HepG2 (cell line): ENCODE measurements around the gene UROS. TPM values are rescaled to one million over a fixed set of nuclear protein-coding genes. Genes with fewer than 3 reads are reported as not detected.

ENCODE experiments used
- CENPT ChIP-seq: sonication (generic); formaldehyde crosslinking; IDR thresholded peaks from 2 replicates; pipeline ENCODE4 v1.8.0; 2022; ENCODE audit warnings: low read depth, mild to moderate bottlenecking, moderate library complexity, missing genetic modification reagents
- GATAD2A ChIP-seq: IDR thresholded peaks from 2 replicates; pipeline ENCODE4 v1.6.1; 2016
- MATR3 ChIP-seq: sonication (generic); formaldehyde crosslinking; IDR thresholded peaks from 2 replicates; pipeline ENCODE4 v1.4.0; 2020; ENCODE audit warnings: missing genetic modification reagents
- MIER3 ChIP-seq: IDR thresholded peaks from 2 replicates; pipeline ENCODE4 v1.6.1; 2016; ENCODE audit warnings: missing compliant biosample characterization, borderline replicate concordance
- NCOA5 ChIP-seq: sonication (generic); formaldehyde crosslinking; IDR thresholded peaks from 2 replicates; pipeline ENCODE4 v1.4.0; 2020; ENCODE audit warnings: missing genetic modification reagents
- ONECUT2 ChIP-seq: sonication (generic); formaldehyde crosslinking; IDR thresholded peaks from 2 replicates; pipeline ENCODE4 v1.4.0; 2020; ENCODE audit warnings: missing genetic modification reagents
- RBM22 ChIP-seq: fragments of 200-400 bp; formaldehyde crosslinking; optimal IDR thresholded peaks from 2 replicates; pipeline ENCODE3; 2017; ENCODE audit warnings: mild to moderate bottlenecking, low read length, moderate library complexity
- SRSF1 ChIP-seq: fragments of 200-400 bp; formaldehyde crosslinking; optimal IDR thresholded peaks from 2 replicates; pipeline ENCODE3; 2017; ENCODE audit warnings: mild to moderate bottlenecking, low read depth, low read length, moderate library complexity
- TAF1 ChIP-seq: sonication (generic); formaldehyde crosslinking; IDR thresholded peaks from 2 replicates; pipeline ENCODE4 v1.4.0; 2020; ENCODE audit warnings: missing genetic modification reagents
- ZFY ChIP-seq: sonication (generic); formaldehyde crosslinking; IDR thresholded peaks from 2 replicates; pipeline ENCODE4 v1.4.0; 2020; ENCODE audit warnings: missing genetic modification reagents
- ZNF121 ChIP-seq: sonication (generic); formaldehyde crosslinking; IDR thresholded peaks from 2 replicates; pipeline ENCODE4 v1.5.0; 2020; ENCODE audit warnings: mild to moderate bottlenecking, missing genetic modification reagents
- ZNF234 ChIP-seq: sonication (generic); formaldehyde crosslinking; conservative IDR thresholded peaks from 2 replicates; pipeline ENCODE4 v1.5.1; 2020; ENCODE audit warnings: mild to moderate bottlenecking, missing genetic modification reagents
- ZNF24 ChIP-seq: fragments of 450-650 bp; IDR thresholded peaks from 2 replicates; pipeline ENCODE4 v1.6.1; 2017; ENCODE audit warnings: antibody characterized with exemption, mild to moderate bottlenecking
- ZNF333 ChIP-seq: sonication (generic); formaldehyde crosslinking; IDR thresholded peaks from 2 replicates; pipeline ENCODE4 v1.4.0; 2020; ENCODE audit warnings: mild to moderate bottlenecking, missing genetic modification reagents, borderline replicate concordance
- polyA plus RNA-seq, 8 experiments: library from polyadenylated mRNA; depleted of rRNA in 3 of 8; stranded (reverse) in 7 of 8; unstranded in 1 of 8; fragments of >200 nt; fragmentation: Illumina TruSeq in 4 of 8; extraction: Trizol in 4 of 8; gene quantifications; 2 replicates each; pipeline versions ENCODE4 v1.2.1 to v1.2.3, GENCODE V29; 2011 to 2016; ENCODE audit warnings: low read depth in 4 of 8, missing spikeins in 1 of 8, mixed read lengths in 1 of 8; ENCODE audit not compliant: insufficient read depth in 1 of 8
- total RNA-seq, 5 experiments: library from RNA; depleted of rRNA; stranded (reverse); fragments of >200 nt; fragmentation: Illumina TruSeq; extraction: Trizol; gene quantifications; 2 replicates each; pipeline ENCODE4 v1.2.3, GENCODE V29; 2016; ENCODE audit warnings: low read depth in 1 of 5
- TF ChIP-seq, protein P1 (sequence below): sonication (generic); formaldehyde crosslinking; IDR thresholded peaks from 2 replicates; pipeline ENCODE4 v1.4.0; 2020; ENCODE audit warnings: missing genetic modification reagents, mild to moderate bottlenecking, borderline replicate concordance
- TF ChIP-seq, protein P2 (sequence below): sonication (generic); formaldehyde crosslinking; IDR thresholded peaks from 2 replicates; pipeline ENCODE4 v1.4.0; 2020; ENCODE audit warnings: mild to moderate bottlenecking, missing genetic modification reagents, borderline replicate concordance
- TF ChIP-seq, protein P3 (sequence below): sonication (generic); formaldehyde crosslinking; IDR thresholded peaks from 2 replicates; pipeline ENCODE4 v1.4.0; 2020; ENCODE audit warnings: missing genetic modification reagents, borderline replicate concordance

The UROS gene
- total and polyA plus RNA-seq, 2 of the 13 experiments (the other 11 are each of a cell fraction or from before 2014, with no cell fraction given), result 14.8 to 49.9 TPM

DNA sequence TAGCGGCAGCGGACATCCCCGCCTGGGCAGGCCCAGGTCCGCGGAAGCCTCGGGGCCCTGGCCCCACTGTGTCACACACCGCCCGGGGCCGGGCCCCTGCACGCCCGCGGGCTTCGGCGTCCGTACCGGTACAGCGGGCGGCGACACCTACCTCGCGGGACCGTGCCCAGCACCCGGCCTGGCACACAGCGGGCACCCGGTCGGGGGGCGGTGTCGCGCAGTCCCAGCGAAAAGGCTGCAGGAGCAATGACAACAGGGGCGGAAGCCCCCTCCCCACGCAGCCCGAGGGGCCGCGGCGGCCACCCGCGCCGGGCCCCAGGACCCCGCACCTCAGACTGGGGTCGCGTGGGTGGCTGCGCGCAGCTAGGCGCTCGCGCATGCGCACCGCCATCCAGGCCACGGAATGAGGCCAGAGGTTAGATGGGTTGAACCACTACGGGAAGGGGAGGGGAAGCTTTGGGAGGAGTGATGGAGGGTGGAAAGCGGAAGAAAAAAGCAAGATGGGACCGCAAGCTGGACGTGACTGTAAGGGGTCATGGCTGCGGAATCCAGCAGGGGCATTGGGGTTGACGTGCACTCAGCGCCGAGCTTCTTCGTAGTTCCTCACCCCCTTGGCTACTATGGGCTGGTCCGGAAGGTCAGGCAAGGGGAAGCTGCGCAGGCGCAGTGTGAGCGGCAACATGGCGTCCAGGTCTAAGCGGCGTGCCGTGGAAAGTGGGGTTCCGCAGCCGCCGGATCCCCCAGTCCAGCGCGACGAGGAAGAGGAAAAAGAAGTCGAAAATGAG lies at the start of gene UROS, which contains the start of gene BCCIP (continued):
- TF ChIP-seq NCOA5 (CRISPR knock-in tag), result no peak
- no peak for TF ChIP-seq ZNF121 (CRISPR knock-in tag)
- TF ChIP-seq RBM22, result no peak
- no peak; the same call in 1 of the 2 replicates for TF ChIP-seq ZNF24
- TF ChIP-seq, protein P1, sequence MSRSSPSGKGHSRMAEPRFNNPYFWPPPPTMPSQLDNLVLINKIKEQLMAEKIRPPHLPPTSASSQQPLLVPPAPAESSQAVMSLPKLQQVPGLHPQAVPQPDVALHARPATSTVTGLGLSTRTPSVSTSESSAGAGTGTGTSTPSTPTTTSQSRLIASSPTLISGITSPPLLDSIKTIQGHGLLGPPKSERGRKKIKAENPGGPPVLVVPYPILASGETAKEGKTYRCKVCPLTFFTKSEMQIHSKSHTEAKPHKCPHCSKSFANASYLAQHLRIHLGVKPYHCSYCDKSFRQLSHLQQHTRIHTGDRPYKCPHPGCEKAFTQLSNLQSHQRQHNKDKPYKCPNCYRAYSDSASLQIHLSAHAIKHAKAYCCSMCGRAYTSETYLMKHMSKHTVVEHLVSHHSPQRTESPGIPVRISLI (CRISPR knock-in tag), result no peak
- TF ChIP-seq CENPT (CRISPR knock-in tag), result no peak
- peak; percentile 92 for TF ChIP-seq TAF1 (CRISPR knock-in tag)
- TF ChIP-seq MIER3 (CRISPR knock-in tag), result no peak; the same call in 1 of the 2 replicates
- TF ChIP-seq ZFY (CRISPR knock-in tag), result peak; percentile 86
- TF ChIP-seq SRSF1, result peak; percentile 74
- TF ChIP-seq, protein P2, sequence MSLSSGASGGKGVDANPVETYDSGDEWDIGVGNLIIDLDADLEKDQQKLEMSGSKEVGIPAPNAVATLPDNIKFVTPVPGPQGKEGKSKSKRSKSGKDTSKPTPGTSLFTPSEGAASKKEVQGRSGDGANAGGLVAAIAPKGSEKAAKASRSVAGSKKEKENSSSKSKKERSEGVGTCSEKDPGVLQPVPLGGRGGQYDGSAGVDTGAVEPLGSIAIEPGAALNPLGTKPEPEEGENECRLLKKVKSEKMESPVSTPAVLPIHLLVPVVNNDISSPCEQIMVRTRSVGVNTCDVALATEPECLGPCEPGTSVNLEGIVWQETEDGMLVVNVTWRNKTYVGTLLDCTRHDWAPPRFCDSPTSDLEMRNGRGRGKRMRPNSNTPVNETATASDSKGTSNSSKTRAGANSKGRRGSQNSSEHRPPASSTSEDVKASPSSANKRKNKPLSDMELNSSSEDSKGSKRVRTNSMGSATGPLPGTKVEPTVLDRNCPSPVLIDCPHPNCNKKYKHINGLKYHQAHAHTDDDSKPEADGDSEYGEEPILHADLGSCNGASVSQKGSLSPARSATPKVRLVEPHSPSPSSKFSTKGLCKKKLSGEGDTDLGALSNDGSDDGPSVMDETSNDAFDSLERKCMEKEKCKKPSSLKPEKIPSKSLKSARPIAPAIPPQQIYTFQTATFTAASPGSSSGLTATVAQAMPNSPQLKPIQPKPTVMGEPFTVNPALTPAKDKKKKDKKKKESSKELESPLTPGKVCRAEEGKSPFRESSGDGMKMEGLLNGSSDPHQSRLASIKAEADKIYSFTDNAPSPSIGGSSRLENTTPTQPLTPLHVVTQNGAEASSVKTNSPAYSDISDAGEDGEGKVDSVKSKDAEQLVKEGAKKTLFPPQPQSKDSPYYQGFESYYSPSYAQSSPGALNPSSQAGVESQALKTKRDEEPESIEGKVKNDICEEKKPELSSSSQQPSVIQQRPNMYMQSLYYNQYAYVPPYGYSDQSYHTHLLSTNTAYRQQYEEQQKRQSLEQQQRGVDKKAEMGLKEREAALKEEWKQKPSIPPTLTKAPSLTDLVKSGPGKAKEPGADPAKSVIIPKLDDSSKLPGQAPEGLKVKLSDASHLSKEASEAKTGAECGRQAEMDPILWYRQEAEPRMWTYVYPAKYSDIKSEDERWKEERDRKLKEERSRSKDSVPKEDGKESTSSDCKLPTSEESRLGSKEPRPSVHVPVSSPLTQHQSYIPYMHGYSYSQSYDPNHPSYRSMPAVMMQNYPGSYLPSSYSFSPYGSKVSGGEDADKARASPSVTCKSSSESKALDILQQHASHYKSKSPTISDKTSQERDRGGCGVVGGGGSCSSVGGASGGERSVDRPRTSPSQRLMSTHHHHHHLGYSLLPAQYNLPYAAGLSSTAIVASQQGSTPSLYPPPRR (CRISPR knock-in tag), result no peak
- no peak for TF ChIP-seq ZNF234
- 0 out of 2 replicates have a peak, but pooled peaks have one; percentile 15 for TF ChIP-seq GATAD2A (CRISPR knock-in tag)
- TF ChIP-seq, protein P3, sequence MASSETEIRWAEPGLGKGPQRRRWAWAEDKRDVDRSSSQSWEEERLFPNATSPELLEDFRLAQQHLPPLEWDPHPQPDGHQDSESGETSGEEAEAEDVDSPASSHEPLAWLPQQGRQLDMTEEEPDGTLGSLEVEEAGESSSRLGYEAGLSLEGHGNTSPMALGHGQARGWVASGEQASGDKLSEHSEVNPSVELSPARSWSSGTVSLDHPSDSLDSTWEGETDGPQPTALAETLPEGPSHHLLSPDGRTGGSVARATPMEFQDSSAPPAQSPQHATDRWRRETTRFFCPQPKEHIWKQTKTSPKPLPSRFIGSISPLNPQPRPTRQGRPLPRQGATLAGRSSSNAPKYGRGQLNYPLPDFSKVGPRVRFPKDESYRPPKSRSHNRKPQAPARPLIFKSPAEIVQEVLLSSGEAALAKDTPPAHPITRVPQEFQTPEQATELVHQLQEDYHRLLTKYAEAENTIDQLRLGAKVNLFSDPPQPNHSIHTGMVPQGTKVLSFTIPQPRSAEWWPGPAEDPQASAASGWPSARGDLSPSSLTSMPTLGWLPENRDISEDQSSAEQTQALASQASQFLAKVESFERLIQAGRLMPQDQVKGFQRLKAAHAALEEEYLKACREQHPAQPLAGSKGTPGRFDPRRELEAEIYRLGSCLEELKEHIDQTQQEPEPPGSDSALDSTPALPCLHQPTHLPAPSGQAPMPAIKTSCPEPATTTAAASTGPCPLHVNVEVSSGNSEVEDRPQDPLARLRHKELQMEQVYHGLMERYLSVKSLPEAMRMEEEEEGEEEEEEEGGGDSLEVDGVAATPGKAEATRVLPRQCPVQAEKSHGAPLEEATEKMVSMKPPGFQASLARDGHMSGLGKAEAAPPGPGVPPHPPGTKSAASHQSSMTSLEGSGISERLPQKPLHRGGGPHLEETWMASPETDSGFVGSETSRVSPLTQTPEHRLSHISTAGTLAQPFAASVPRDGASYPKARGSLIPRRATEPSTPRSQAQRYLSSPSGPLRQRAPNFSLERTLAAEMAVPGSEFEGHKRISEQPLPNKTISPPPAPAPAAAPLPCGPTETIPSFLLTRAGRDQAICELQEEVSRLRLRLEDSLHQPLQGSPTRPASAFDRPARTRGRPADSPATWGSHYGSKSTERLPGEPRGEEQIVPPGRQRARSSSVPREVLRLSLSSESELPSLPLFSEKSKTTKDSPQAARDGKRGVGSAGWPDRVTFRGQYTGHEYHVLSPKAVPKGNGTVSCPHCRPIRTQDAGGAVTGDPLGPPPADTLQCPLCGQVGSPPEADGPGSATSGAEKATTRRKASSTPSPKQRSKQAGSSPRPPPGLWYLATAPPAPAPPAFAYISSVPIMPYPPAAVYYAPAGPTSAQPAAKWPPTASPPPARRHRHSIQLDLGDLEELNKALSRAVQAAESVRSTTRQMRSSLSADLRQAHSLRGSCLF, result no peak
- no peak for TF ChIP-seq ZNF333
- no peak for TF ChIP-seq ONECUT2 (CRISPR knock-in tag)
- no peak for TF ChIP-seq MATR3 (CRISPR knock-in tag)
